ENCODE data around the gene PLEK2. TPM values are rescaled to one million over a fixed set of nuclear protein-coding genes. Genes with fewer than 3 reads are reported as not detected.

The PLEK2 gene
- total and polyA plus RNA-seq, 2 of the 13 experiments (the other 11 are each of a cell fraction or from before 2014, with no cell fraction given), result 0.26 to 1.5 TPM

DNA sequence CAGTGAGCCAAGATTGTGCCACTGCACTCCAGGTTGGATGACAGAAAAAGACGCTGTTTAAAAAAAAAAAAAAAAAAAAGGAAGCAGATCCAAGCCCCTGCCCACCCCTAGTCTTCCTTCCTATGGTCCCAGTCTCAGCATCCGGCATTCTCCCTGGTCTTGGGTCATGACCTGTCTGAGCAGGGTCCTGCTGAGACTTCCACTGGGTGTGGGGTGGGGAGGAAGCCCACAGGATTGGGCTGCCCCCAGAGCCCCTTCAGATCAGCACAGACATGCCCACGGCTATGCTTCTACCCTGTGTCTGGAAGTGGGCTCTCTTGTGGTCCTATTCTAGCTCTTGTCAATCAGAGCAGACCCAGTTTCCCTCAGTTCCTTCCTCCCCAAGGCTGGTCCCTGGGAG is 12.6 kb upstream of the PLEK2 start:
- Histone ChIP-seq H3K4me2 (ENCODE audit: low read depth, low read length) (no peak overlapping the region), H3K4me3 (replicated peaks in 1 of 3; ENCODE audit: insufficient read depth in 1 of 3, low read depth in 2 of 3, low read length in 3 of 3) (no peak overlapping the region), H3K9me3 (ENCODE audit: low read length) (no peaks in the 10 kb centered on the region), H3K4me1 (ENCODE audit: insufficient read depth, low read length) (peaks cover 31% of the 10 kb centered on the region), H3K27me3 (ENCODE audit: control insufficient read depth in 1 of 2, insufficient read depth in 2 of 2, low read length in 2 of 2) (peaks cover 2 to 6% of the 10 kb centered on the region in 2 experiments; a peak in 3 of 5 replicates), H3K27ac (ENCODE audit: extremely low read length, insufficient read depth, low read length) (no peak overlapping the region), H2AFZ (ENCODE audit: low read length) (no peak overlapping the region), H3K36me3 (replicated peaks in 1 of 2; ENCODE audit: control insufficient read depth in 1 of 2, insufficient read depth in 2 of 2, low read length in 2 of 2) (no peaks in the 10 kb centered on the region), H4K20me1 (ENCODE audit: insufficient read depth, low read length) (no peaks in the 10 kb centered on the region), H3K79me2 (ENCODE audit: insufficient read depth, low read length) (no peaks in the 10 kb centered on the region), H3K9ac (ENCODE audit: insufficient read depth, low read depth, low read length) (no peak overlapping the region)
- DNase-seq (ENCODE audit: low spot score) (no peak), FAIRE-seq (no peak), ATAC-seq (no peak)
- ChIA-PET CTCF (ENCODE audit: low intra/inter-chr PET ratio, low total read pairs) (no interaction called here), POLR2A (no interaction called here)
- BruUV-seq (replicated peaks), result no TSS peak
- TF ChIP-seq DNMT1 (CRISPR knock-in tag; IDR thresholded peaks at IDR 0.05) (no peak), PRMT3 (CRISPR knock-in tag; IDR thresholded peaks at IDR 0.05; ENCODE audit: borderline replicate concordance, low read depth) (no peak), ZNF549 (CRISPR knock-in tag; IDR thresholded peaks at IDR 0.05) (no peak), NR2C2 (CRISPR knock-in tag; IDR thresholded peaks at IDR 0.05; ENCODE audit: borderline replicate concordance) (no peak), RFXANK (CRISPR knock-in tag; IDR thresholded peaks at IDR 0.05) (no peak), KLF6 (CRISPR knock-in tag; IDR thresholded peaks at IDR 0.05) (no peak), GLI4 (CRISPR knock-in tag; IDR thresholded peaks at IDR 0.05; ENCODE audit: borderline replicate concordance) (no peak), ZNF337 (CRISPR knock-in tag; IDR thresholded peaks at IDR 0.05; ENCODE audit: borderline replicate concordance, low read depth) (no peak)
- TF ChIP-seq, protein P1, sequence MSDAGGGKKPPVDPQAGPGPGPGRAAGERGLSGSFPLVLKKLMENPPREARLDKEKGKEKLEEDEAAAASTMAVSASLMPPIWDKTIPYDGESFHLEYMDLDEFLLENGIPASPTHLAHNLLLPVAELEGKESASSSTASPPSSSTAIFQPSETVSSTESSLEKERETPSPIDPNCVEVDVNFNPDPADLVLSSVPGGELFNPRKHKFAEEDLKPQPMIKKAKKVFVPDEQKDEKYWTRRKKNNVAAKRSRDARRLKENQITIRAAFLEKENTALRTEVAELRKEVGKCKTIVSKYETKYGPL (CRISPR knock-in tag; IDR thresholded peaks at IDR 0.05), result no peak
- TF ChIP-seq, protein P2, sequence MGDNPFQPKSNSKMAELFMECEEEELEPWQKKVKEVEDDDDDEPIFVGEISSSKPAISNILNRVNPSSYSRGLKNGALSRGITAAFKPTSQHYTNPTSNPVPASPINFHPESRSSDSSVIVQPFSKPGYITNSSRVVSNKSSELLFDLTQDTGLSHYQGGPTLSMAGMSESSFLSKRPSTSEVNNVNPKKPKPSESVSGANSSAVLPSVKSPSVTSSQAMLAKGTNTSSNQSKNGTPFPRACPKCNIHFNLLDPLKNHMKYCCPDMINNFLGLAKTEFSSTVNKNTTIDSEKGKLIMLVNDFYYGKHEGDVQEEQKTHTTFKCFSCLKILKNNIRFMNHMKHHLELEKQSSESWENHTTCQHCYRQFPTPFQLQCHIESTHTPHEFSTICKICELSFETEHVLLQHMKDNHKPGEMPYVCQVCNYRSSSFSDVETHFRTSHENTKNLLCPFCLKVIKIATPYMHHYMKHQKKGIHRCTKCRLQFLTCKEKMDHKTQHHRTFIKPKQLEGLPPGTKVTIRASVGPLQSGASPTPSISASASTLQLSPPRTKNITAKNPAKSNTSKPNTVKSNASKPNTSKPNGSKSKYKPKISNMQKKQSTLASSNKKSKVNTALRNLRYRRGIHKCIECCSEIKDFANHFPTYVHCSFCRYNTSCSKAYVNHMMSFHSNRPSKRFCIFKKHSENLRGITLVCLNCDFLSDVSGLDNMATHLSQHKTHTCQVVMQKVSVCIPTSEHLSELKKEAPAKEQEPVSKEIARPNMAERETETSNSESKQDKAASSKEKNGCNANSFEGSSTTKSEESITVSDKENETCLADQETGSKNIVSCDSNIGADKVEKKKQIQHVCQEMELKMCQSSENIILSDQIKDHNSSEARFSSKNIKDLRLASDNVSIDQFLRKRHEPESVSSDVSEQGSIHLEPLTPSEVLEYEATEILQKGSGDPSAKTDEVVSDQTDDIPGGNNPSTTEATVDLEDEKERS (CRISPR knock-in tag; IDR thresholded peaks at IDR 0.05), result no peak
- TF ChIP-seq, protein P3, sequence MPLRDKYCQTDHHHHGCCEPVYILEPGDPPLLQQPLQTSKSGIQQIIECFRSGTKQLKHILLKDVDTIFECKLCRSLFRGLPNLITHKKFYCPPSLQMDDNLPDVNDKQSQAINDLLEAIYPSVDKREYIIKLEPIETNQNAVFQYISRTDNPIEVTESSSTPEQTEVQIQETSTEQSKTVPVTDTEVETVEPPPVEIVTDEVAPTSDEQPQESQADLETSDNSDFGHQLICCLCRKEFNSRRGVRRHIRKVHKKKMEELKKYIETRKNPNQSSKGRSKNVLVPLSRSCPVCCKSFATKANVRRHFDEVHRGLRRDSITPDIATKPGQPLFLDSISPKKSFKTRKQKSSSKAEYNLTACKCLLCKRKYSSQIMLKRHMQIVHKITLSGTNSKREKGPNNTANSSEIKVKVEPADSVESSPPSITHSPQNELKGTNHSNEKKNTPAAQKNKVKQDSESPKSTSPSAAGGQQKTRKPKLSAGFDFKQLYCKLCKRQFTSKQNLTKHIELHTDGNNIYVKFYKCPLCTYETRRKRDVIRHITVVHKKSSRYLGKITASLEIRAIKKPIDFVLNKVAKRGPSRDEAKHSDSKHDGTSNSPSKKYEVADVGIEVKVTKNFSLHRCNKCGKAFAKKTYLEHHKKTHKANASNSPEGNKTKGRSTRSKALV (CRISPR knock-in tag; IDR thresholded peaks at IDR 0.05), result no peak
- TF ChIP-seq, protein P4, sequence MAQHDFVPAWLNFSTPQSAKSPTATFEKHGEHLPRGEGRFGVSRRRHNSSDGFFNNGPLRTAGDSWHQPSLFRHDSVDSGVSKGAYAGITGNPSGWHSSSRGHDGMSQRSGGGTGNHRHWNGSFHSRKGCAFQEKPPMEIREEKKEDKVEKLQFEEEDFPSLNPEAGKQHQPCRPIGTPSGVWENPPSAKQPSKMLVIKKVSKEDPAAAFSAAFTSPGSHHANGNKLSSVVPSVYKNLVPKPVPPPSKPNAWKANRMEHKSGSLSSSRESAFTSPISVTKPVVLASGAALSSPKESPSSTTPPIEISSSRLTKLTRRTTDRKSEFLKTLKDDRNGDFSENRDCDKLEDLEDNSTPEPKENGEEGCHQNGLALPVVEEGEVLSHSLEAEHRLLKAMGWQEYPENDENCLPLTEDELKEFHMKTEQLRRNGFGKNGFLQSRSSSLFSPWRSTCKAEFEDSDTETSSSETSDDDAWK (CRISPR knock-in tag; IDR thresholded peaks at IDR 0.05), result no peak
- intact Hi-C loops (cut with micrococcal nuclease; ENCODE audit: unreplicated experiment) (loop anchor here (10.0 kb wide), 2 partner anchors 240 to 280 kb away; partner anchors contain the start of gene RDH12), in situ Hi-C loops (cut with HindIII; ENCODE audit: extremely low pct_ligation_motif_present, low pct_unique_long_range_greater_than_20kb) (loop anchor here (5.0 kb wide), 1 partner anchor 143 kb away; no protein-coding TSS in a partner anchor)
- WGBS (ENCODE audit: low lambda C conversion rate), result 17% methylated on average over 3 of the region's 3 CpGs
